HEK293T (cell line): ENCODE measurements around the gene ITGB2.

Experiments used
- CTCF ChIA-PET: fragments of 350-600 bp; formaldehyde crosslinking; extraction: SDS; loops from one replicate; lab custom pipeline; 2021; ENCODE audit warnings: antibody characterized with exemption, inconsistent platforms; lab: Yijun Ruan, JAX
- POLR2A ChIA-PET: fragments of 350-600 bp; formaldehyde crosslinking; extraction: SDS; loops from one replicate; lab custom pipeline; 2020; ENCODE audit warnings: antibody characterized with exemption, inconsistent platforms; lab: Yijun Ruan, JAX
- DNase-seq: peaks from one replicate; pipeline ENCODE4 v3.0.0; 2012; ENCODE audit warnings: mixed read lengths; ENCODE audit errors: extremely low spot score
- ARNT ChIP-seq: fragments of 450-650 bp; IDR thresholded peaks from 2 replicates; pipeline ENCODE4 v1.6.1; 2017; ENCODE audit warnings: mild to moderate bottlenecking
- BHLHE40 ChIP-seq: fragments of 450-650 bp; IDR thresholded peaks from 2 replicates; pipeline ENCODE4 v1.6.1; 2016; ENCODE audit warnings: mild to moderate bottlenecking, moderate library complexity, borderline replicate concordance
- CTBP1 ChIP-seq: fragments of 450-650 bp; IDR thresholded peaks from 2 replicates; pipeline ENCODE4 v1.6.1; 2016; ENCODE audit warnings: borderline replicate concordance
- ELF4 ChIP-seq: fragments of 450-650 bp; IDR thresholded peaks from 2 replicates; pipeline ENCODE4 v1.6.1; 2017; ENCODE audit warnings: antibody characterized with exemption
- FOXA1 ChIP-seq: fragments of 450-650 bp; IDR thresholded peaks from 2 replicates; pipeline ENCODE4 v1.6.1; 2016; ENCODE audit warnings: mild to moderate bottlenecking
- FOXK2 ChIP-seq: fragments of 450-650 bp; IDR thresholded peaks from 2 replicates; pipeline ENCODE4 v1.6.1; 2016; ENCODE audit warnings: mild to moderate bottlenecking
- FOXM1 ChIP-seq: fragments of 450-650 bp; IDR thresholded peaks from 2 replicates; pipeline ENCODE4 v1.6.1; 2017; ENCODE audit warnings: mild to moderate bottlenecking, borderline replicate concordance
- HDGF ChIP-seq: fragments of 450-650 bp; IDR thresholded peaks from 2 replicates; pipeline ENCODE4 v1.6.1; 2017; ENCODE audit warnings: antibody characterized with exemption, borderline replicate concordance
- L3MBTL2 ChIP-seq: fragments of 450-650 bp; conservative IDR thresholded peaks from 2 replicates; pipeline ENCODE4 v1.6.1; 2016; ENCODE audit warnings: mild to moderate bottlenecking
- LEF1 ChIP-seq: fragments of 450-650 bp; IDR thresholded peaks from 2 replicates; pipeline ENCODE4 v1.6.1; 2017; ENCODE audit warnings: mild to moderate bottlenecking, borderline replicate concordance
- NFRKB ChIP-seq: fragments of 450-650 bp; IDR thresholded peaks from 2 replicates; pipeline ENCODE4 v1.6.1; 2016; ENCODE audit warnings: mild to moderate bottlenecking, moderate library complexity
- SP1 ChIP-seq: fragments of 450-650 bp; IDR thresholded peaks from 2 replicates; pipeline ENCODE4 v1.6.1; 2017
- SUZ12 ChIP-seq: fragments of 450-650 bp; IDR thresholded peaks from 2 replicates; pipeline ENCODE4 v1.6.1; 2016; ENCODE audit warnings: mild to moderate bottlenecking
- TARDBP ChIP-seq: fragments of 450-650 bp; IDR thresholded peaks from 2 replicates; pipeline ENCODE4 v1.6.1; 2016
- ZNF384 ChIP-seq: fragments of 450-650 bp; IDR thresholded peaks from 2 replicates; pipeline ENCODE4 v1.6.1; 2016
- TF ChIP-seq, protein P1 (sequence below): fragments of 450-650 bp; IDR thresholded peaks from 2 replicates; pipeline ENCODE4 v1.6.1; 2016

ITGB2 gene

DNA sequence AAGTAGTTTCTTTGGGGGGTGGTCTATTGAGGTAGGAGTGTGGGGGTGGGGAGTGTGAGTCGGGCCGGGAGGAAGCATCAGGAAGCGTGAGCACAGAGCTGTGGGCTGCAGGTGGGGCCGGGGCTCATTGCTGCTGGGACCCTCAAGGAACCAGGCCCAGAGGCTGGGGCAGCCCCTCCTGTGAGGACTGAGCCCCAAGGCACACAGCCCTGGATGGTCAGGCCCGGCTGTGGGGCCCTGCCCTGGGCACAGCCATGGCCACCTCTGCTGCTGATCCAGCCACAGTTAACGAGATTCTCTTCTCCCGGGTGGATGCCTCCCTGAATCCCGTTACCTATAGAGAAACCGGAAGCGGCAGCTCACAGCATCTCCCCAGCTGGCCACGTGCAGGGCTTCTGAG is 79.9 kb downstream of the ITGB2 start:
- ChIA-PET CTCF (no interaction called here), POLR2A (interaction anchor here (0.9 kb wide), 1 partner anchor 23 kb away, joined by 3 read pairs; the partner anchor contains the start of gene SUMO3)
- no peak for TF ChIP-seq NFRKB
- TF ChIP-seq CTBP1: no peak
- TF ChIP-seq FOXA1: no peak
- TF ChIP-seq FOXK2: no peak
- TF ChIP-seq L3MBTL2: no peak
- no peak for TF ChIP-seq SP1
- no peak for TF ChIP-seq HDGF
- TF ChIP-seq FOXM1: no peak
- TF ChIP-seq, protein P1, sequence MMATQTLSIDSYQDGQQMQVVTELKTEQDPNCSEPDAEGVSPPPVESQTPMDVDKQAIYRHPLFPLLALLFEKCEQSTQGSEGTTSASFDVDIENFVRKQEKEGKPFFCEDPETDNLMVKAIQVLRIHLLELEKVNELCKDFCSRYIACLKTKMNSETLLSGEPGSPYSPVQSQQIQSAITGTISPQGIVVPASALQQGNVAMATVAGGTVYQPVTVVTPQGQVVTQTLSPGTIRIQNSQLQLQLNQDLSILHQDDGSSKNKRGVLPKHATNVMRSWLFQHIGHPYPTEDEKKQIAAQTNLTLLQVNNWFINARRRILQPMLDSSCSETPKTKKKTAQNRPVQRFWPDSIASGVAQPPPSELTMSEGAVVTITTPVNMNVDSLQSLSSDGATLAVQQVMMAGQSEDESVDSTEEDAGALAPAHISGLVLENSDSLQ: no peak
- no peak for TF ChIP-seq TARDBP
- no peak for TF ChIP-seq ARNT
- TF ChIP-seq ZNF384: no peak
- no peak for TF ChIP-seq LEF1
- TF ChIP-seq ELF4: no peak
- TF ChIP-seq SUZ12: no peak
- no peak for TF ChIP-seq BHLHE40
- DNase-seq: no peak

DNA sequence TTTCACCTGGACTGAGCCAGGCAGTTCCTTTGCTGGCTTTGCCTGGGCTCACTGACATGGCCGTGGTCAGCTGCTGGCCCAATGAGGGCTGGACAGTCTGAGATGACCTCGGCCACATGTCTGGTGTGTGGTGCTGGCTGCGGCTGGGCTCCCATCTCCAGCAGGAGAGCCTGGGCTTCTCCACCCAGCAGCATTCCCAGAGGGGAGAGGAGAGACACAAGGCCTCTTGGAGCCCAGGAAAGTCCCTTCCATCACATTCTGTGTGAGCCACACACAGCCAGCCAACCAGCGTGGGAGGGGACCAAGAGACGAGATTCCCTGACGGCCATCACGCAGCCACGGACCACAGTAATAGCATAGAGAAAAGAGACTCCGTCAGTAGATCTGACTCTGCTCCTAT is 81.7 kb downstream of the ITGB2 start:
- POLR2A ChIA-PET: no interaction called here
- DNase-seq: no peak
- CTCF ChIA-PET: no interaction called here
- TF ChIP-seq ARNT: no peak
- TF ChIP-seq FOXM1: no peak
- TF ChIP-seq ZNF384: no peak
- no peak for TF ChIP-seq SUZ12
- no peak for TF ChIP-seq TARDBP
- TF ChIP-seq NFRKB: no peak
- TF ChIP-seq ELF4: no peak
- no peak for TF ChIP-seq HDGF
- TF ChIP-seq LEF1: no peak
- no peak for TF ChIP-seq L3MBTL2
- TF ChIP-seq FOXK2: no peak
- TF ChIP-seq SP1: no peak
- TF ChIP-seq, protein P1: no peak
- no peak for TF ChIP-seq BHLHE40
- TF ChIP-seq CTBP1: no peak
- no peak for TF ChIP-seq FOXA1

DNA sequence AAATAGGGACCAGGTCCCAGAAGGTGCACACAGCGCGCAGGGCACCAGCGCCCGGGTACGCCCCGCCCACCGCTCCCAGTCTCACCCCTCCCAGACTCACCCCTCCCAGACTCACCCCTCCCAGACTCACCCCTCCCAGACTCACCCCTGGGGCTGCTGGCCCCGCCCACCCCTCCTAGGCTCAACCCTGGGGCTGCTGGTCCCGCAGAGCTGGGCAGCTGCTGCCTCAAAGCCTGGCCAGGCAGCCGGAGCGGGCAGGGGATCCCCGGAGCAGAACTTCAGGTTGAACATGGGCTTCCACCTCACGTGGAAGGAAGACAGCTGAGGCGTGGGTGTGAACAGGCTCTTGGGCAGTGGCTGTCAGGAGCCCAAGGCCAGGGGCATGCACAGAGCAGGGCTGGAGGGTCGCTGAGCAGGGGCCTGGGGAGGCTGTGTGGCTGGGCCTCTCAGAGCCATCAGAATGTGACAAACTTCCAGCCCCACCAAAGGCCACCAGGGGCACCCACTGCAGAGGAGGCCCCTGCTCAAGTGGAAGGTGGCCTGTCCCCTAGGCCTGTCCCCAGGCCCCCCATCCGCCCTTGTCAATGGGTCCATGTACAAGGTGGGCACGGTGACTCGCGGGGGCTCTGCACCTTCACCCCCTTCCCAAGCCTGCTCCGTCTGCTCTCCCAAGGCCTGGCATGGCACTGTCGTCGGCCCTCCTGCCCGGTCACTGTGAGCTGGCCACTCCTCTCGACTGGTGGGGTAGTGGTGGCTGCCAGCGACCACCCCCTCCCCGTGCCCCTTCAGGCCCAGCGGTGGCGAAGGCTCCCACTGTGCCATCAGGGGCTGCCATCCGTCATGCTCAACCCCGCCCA is 82.4 kb downstream of the ITGB2 start:
- DNase-seq: no peak
- TF ChIP-seq LEF1 (no peak), SUZ12 (no peak)
- ChIA-PET POLR2A (no interaction called here), CTCF (no interaction called here)

DNA sequence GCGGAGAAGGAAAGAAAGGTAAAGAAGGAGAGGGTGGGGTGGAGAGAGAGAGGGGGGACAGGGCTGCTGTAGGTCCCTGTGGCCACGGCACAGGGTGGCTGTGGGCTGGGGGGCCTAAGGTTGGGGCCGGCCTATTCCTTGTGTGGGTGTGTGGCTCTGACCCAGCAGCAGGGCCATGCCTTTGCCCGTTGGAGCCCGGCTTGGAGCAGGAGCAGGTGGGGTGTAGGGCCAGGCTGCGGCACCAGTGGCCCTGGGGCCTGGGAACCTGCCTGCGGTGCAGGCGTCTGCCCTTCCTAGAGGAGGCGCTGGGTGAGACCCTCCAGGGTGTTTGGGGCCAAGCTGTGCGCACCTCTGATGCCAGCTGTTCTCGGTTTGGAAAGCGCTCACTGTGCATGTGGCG is 83.2 kb downstream of the ITGB2 start:
- ChIA-PET CTCF (no interaction called here), POLR2A (no interaction called here)
- TF ChIP-seq ARNT (no peak), LEF1 (no peak), FOXA1 (no peak), TARDBP (no peak), ELF4 (no peak), CTBP1 (no peak), L3MBTL2 (no peak), ZNF384 (no peak), NFRKB (no peak), FOXK2 (no peak), SUZ12 (no peak), BHLHE40 (no peak), FOXM1 (no peak), HDGF (no peak), SP1 (no peak)
- TF ChIP-seq, protein P1: no peak
- no peak for DNase-seq

DNA sequence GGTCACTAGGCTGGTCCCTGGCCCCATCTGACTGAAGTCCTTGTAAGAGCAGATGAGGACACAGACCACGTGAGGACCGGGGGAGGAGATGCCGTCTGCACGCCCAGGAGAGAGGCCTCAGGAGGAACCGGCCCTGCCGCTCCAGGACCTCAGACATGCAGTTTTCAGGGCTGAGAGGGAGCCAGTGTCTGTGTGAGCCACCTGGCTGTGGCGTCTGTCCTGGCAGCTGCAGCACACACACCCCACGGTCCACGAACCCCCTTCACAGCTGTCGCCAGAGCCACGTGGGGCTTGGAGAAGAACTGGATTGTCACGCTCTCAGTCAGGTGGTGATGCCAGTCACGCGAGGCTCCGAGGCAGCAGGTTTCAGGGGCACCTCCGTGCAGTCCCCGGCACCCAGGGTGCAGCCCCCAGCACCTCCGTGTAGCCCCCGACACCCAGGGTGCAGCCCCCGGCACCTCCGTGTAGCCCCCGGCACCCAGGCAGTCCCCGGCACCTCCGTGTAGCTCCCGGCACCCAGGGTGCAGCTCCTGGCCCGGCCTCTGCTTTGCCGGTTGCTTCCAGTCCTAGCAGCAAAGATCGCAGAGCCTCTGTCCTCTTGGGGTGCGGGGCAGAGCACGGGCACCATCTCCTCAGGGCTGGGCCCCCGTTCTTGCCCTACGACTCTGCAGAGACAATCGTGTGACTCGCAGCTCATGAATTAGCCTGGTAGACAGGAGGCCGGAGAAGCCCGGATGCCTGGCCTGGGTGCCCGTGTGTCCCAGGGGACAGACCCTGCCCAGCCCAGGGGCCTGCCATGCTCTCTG is 83.8 kb downstream of the ITGB2 start:
- POLR2A ChIA-PET: no interaction called here
- 0 out of 2 replicates have a peak, but pooled peaks have one; percentile 18 for TF ChIP-seq L3MBTL2
- no peak for TF ChIP-seq NFRKB
- TF ChIP-seq TARDBP: no peak
- CTCF ChIA-PET: no interaction called here
- DNase-seq: no peak

DNA sequence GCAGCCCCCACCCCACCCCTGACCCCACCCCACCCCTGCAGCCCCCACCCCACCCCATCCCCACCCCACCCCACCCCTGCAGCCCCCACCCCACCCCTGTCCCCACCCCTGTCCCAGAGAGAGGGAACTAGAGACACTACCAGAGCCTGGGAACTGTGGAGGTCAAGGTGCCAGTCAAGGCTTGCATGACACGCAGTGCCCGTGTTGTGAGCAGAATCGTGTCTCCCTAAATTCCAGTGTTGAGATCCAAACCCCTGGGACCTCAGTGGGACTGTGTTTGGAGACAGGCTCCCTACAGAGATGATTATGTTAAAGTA is 84.4 kb downstream of the ITGB2 start:
- TF ChIP-seq, protein P1: 0 out of 2 replicates have a peak, but pooled peaks have one; percentile 2
- no peak for TF ChIP-seq NFRKB
- POLR2A ChIA-PET: no interaction called here
- CTCF ChIA-PET: no interaction called here

More for the DNA sequence above, 84.4 kb downstream of the ITGB2 start:
- no peak for DNase-seq
